Endothelial cell (in vitro differentiated cells): ENCODE measurements around the gene MATCAP1. TPM values are rescaled to one million over a fixed set of nuclear protein-coding genes. Genes with fewer than 3 reads are reported as not detected.

Experiments
- DNase-seq: peaks from one replicate; pipeline ENCODE4 v3.0.0; 2021; ENCODE audit warnings: low spot score
- H3K27ac Mint-ChIP-seq: one replicate; pipeline ENCODE4 v1.8.0; 2021; ENCODE audit warnings: mixed read lengths, inconsistent platforms; ENCODE audit not compliant: unreplicated experiment
- H3K27me3 Mint-ChIP-seq: one replicate; pipeline ENCODE4 v1.8.0; 2021; ENCODE audit warnings: mild to moderate bottlenecking, moderate library complexity, mixed read lengths, inconsistent platforms; ENCODE audit not compliant: unreplicated experiment
- H3K36me3 Mint-ChIP-seq: one replicate; pipeline ENCODE4 v1.8.0; 2021; ENCODE audit warnings: mild to moderate bottlenecking, low read depth, mixed read lengths, inconsistent platforms; ENCODE audit not compliant: unreplicated experiment
- H3K4me1 Mint-ChIP-seq: one replicate; pipeline ENCODE4 v1.8.0; 2021; ENCODE audit warnings: mild to moderate bottlenecking, mixed read lengths, inconsistent platforms; ENCODE audit not compliant: unreplicated experiment
- H3K4me3 Mint-ChIP-seq: one replicate; pipeline ENCODE4 v1.8.0; 2021; ENCODE audit warnings: mild to moderate bottlenecking, mixed read lengths, inconsistent platforms; ENCODE audit not compliant: unreplicated experiment
- H3K9me3 Mint-ChIP-seq: one replicate; pipeline ENCODE4 v1.8.0; 2021; ENCODE audit warnings: mixed read lengths, inconsistent platforms; ENCODE audit not compliant: unreplicated experiment
- CTCF ChIP-seq: fragments of 200-600 bp; sonication (generic); IDR thresholded peaks from one replicate; pipeline ENCODE4 v1.5.0; 2021; ENCODE audit warnings: antibody characterized with exemption; ENCODE audit not compliant: unreplicated experiment
- total RNA-seq: library from RNA; stranded (reverse); fragmentation: NEBNext Ultra II Directional; extraction: Animal tissue kit (Norgen Biotek cat#: 25700); gene quantifications from one replicate; pipeline ENCODE4 v1.2.1, GENCODE V29; 2021; ENCODE audit not compliant: unreplicated experiment

Gene MATCAP1
- total RNA-seq, 1 donor from 2014 or later: 88.8 TPM

- DNase-seq: peak; percentile 50
- peak overlapping the region; percentile 57 for H3K4me3 Mint-ChIP-seq
- H3K4me1 Mint-ChIP-seq: peaks cover 60% of the 10 kb centered on the region
- no peak for TF ChIP-seq CTCF
- H3K9me3 Mint-ChIP-seq: no peaks in the 10 kb centered on the region
- peaks cover 28% of the 10 kb centered on the region for H3K36me3 Mint-ChIP-seq
- peaks cover 30% of the 10 kb centered on the region for H3K27me3 Mint-ChIP-seq
- peak overlapping the region; percentile 99 for H3K27ac Mint-ChIP-seq
Measured at GRCh38 chr16:67216612-67217490, 33.1 kb upstream of the MATCAP1 start.

GRCh38 chr16:67215706-67216105 is 31.9 kb upstream of the MATCAP1 start:
- Mint-ChIP-seq H3K4me1 (peaks cover 67% of the 10 kb centered on the region), H3K9me3 (no peaks in the 10 kb centered on the region), H3K27ac (peak overlapping the region; percentile 99), H3K4me3 (peak overlapping the region; percentile 62), H3K27me3 (peaks cover 35% of the 10 kb centered on the region), H3K36me3 (peaks cover 24% of the 10 kb centered on the region)
- no peak for TF ChIP-seq CTCF
- no peak for DNase-seq

GRCh38 chr16:67213197-67214019 is 29.6 kb upstream of the MATCAP1 start:
- no peaks in the 10 kb centered on the region for H3K9me3 Mint-ChIP-seq
- TF ChIP-seq CTCF: no peak
- peak overlapping the region; percentile 90 for H3K27ac Mint-ChIP-seq
- H3K36me3 Mint-ChIP-seq: peaks cover 22% of the 10 kb centered on the region
- DNase-seq: no peak
- peaks cover 37% of the 10 kb centered on the region for H3K27me3 Mint-ChIP-seq
- peak overlapping the region; percentile 42 for H3K4me3 Mint-ChIP-seq
- peaks cover 60% of the 10 kb centered on the region for H3K4me1 Mint-ChIP-seq

GRCh38 chr16:67212766-67213165 is 29.0 kb upstream of the MATCAP1 start:
- peak overlapping the region; percentile 42 for H3K4me3 Mint-ChIP-seq
- H3K36me3 Mint-ChIP-seq: peaks cover 21% of the 10 kb centered on the region
- peak overlapping the region; percentile 90 for H3K27ac Mint-ChIP-seq
- TF ChIP-seq CTCF: no peak
- peaks cover 35% of the 10 kb centered on the region for H3K27me3 Mint-ChIP-seq
- no peak for DNase-seq
- peaks cover 58% of the 10 kb centered on the region for H3K4me1 Mint-ChIP-seq
- H3K9me3 Mint-ChIP-seq: no peaks in the 10 kb centered on the region
